Stimulated activated CD8-positive, alpha-beta memory T cell treated with anti-CD3 and anti-CD28 coated beads, Interleukin-4, amount 100 ng/mL, for 4 hours (primary cell): ENCODE measurements around the gene SLC9A8.
"Not testable (repeated sequence)": the region's sequence is repeated elsewhere in the genome, so short reads cannot be mapped to it uniquely, and the experiment has no call there.

Experiments used
- DNase-seq, 2 donors: peaks; one replicate each; pipeline ENCODE4 v3.0.0-alpha.2; 2020; ENCODE audit warnings: low read depth in 2 of 2, low spot score in 1 of 2

SLC9A8 gene

DNA sequence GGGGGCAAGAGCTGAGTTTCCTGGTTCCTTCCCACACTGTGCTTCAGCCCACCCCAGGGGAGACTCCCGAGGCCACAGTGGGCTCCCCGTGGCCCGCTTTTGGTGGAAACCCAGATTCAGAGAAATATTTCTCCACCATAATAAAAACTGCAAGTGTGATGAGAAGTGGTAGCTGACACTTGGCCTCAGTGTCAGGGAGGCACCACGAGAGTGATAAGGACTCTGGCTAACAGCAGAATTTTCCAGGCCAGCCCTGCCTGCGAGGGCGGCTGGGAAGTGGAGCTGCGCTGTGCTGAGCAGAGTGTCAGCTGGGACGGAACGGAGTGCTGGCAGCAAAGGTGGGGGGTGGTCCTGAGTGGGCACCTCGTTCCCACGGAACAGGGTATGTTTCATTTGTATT, 80.2 kb downstream of the SLC9A8 start:
- DNase-seq, result no peak

DNA sequence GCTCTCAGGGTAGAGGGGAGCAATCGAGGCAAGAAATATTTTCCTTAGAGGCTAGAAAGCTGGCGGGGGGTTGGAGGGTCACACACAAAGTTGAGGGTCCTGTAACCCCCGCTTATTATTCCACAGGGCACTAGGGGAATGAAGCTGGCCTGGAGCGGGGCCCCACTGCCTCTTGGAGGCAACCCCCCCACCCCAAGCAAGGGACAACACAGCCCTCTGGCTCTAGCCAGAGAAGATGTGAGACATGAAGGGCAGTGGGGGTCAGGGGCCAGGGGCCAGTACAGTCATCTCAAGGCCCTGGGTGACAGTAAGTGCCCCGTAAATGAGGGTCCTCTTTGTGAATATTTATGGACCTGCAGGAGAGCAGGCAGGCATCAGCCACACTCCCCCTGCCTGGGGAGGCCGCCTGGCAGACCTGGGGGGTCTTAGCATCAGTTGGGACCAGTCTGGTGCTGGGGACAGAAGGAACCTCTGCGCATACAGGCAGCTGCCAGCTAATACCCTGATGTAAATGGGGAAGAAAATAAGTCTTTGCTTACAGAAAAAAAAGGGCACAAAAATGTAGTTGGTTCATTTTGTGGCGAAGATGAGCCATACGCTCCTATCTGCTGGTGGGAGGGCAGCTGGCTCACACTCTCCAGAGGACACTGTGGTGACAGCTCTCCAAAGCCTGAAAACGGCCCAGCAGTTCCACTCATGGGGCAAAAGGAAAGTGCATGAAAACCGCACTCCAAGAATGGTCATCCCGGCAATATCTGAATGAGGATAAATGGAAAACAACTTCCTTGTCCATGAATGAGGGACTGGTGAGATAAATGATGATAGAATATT, 80.8 kb downstream of the SLC9A8 start:
- DNase-seq, result no peak

DNA sequence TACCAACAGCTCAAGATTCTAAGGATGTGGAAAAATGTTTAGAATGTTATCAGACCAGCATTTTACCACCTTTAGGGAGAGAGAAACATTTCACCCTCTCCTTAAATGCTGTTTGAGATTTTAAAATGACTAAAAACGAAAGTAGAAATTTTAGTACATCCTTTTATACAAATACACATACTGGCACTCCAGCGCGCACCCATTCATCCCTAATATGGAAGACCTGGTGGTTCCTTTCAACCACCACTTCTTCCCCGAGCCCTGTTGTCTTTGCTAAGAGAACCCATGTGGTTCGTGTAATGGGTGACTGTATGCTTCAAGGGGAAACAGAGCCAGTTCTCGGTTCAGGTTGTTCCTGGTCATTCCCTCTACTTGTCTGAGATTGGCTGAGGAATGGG, 81.4 kb downstream of the SLC9A8 start:
- DNase-seq, result no peak

DNA sequence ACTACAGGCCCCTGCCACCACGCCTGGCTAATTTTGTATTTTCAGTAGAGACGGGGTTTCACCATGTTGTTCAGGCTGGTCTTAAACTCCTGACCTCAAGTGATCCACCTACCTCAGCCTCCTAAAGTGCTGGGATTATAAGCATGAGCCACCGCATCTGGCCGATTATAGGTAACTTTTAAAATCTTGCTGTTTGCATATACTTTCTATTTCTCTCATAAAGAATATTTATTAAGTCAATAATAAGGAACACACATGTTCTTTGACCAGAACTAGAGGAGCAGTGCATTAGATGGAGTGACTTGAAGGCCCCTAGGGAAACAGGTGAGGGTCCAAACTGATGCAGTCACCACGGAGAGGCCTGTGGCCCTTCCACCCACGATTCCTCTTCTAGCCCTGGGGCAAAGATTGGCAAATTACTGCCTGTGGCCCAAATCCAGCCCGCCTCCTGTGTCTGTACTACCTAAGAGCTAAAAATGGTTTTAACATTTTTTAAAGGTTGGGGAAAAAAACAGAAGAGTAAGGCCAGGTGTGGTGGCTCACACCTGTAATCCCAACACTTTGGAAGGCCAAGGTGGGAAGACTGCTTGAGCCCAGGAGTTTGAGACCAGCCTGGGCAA, 83.0 kb downstream of the SLC9A8 start:
- not testable (repeated sequence) for DNase-seq

DNA sequence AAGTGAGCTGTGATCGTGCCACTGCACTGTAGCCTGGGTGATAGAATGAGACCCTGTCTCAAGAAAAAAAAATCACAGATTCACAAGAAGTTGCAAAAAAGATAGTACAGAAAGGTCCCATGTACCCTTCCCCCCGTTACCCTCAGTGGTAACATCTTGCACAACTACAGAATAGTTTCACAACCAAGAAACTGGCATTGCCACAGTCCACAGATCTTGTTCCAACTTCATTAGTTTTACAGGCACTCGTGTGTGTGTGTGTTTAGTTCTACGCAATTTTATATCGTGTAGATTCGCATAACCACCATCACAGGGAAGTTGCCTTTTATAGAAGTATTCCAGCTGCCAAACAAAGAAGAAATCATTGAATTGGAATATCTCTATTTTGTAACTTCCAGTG, 83.6 kb downstream of the SLC9A8 start:
- no peak for DNase-seq

DNA sequence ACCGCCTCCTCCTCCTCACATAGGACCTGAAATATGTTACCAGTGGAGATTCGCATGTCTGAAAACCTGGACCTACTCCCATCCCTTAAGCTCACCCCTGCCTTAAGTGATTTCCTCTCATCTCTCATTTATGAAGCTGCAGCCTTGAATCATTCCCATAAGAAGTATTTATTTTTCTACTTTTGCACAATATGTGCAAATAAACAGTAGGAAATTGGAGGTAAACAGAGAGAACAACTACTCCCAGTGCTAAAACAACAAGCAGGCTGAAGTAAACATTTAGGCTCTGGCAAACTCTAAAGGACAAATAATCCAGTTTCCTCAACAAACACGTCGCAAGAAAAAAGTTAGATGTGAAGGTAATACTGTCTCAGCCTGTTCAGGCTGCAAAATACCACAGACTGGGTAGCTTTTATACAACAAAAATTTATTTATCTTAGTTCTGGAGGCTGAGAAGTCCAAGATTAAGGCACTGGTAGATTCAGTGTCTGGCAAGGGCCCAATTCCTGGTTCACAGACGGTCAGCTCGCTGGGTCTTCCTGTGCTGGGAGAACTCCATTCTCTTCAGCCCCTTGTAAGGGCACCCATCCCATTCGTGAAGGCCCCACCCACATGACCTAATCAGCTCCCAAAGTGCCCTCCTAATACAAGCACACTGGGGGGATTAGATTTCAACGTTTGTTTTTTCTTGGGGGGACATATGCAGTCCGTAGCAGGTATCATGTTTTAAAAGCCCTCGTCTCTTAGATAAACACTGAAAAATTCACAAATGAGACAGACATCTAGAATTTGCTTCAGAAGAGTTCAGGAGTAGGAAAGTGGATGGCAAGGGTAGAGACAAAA, 87.1 kb downstream of the SLC9A8 start:
- DNase-seq, result no peak

DNA sequence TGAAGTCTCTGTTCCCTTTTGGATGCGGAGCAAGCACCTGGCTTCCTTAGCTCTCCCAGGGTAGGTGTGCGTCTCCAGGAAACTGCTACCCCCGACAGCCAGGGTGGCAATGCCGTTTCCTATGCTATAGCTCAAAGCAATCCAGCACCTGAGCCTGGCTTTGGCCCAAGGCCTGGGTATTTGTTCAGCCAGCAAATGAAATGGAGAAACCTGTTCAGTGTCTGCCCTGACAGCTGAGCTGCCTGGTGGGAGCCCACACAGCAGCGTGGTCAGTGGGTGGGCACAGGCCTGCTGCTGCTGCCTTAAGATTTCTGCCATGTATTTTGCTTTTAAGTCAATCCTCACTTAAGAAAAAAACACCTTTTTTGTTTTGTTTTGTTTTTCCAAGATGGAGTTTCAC, 89.0 kb downstream of the SLC9A8 start:
- no peak for DNase-seq

DNA sequence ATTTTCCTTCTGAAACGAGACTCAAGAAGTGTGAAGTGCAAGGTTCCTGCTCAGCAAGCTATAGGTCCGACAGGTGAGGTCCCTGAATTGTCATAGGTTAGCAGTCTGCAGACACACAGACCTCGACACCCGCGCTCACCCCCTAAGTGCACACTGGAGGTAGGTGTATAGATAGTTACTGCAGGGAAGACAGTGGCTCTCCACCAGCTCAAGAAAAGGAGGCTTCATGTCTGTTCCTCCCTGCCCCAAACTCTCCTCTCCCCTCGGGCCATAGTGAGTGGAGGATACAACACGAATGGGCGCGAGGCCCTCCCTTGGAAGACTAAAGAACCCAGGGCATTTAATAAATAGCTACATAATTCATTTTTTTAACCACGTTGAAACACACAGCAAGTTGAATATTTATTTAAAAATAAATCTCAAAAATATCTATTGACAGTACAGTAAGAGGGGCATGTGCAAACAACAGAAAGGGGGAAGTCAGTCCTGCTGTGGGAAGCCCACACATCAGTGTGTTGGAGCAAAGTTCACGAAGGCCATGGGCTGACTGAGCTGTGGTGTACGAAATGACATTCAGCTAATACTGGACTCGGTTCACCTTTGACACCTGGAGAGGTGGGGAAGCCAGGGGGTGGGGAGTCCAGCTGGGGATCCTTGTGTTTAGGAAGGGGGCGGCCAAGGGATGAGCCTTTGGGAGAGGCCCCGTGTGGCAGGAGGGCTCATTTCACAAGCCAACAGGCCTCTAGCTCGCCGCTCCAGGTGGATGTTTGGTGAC, 92.0 kb downstream of the SLC9A8 start:
- DNase-seq, result no peak

DNA sequence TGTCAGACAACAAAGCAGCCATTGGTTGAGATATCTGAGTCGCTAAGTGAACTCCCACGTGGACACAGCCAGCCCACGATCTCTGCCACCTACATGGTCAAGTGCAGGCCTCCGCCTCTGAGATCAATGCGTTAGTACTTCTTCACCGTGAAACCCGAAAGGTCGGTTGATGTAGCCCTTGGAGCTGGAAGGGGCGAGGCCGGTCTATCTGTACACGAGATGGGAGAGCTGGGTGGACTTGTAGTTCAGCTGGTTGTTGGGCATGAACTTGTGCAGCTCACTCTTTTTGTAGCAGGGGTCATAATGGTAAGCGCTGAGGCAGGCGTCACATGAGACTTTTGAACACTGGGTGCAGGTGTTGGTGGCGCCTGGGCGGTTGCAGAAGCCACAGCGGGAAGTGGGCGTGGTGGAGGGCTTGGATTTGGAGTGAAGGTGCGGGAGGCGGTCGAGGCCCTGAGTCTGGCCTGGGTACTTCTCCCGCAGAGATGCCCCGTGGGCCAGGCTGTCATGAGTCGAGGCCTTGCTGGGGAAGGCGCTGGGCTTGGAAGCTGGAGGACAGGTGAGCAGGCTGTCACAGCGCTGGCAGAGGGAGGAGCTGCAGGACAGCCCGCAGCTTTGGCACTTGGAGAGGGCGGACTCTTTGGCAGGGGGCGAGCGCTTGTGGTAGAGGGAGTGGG, 92.9 kb downstream of the SLC9A8 start:
- DNase-seq, result no peak

DNA sequence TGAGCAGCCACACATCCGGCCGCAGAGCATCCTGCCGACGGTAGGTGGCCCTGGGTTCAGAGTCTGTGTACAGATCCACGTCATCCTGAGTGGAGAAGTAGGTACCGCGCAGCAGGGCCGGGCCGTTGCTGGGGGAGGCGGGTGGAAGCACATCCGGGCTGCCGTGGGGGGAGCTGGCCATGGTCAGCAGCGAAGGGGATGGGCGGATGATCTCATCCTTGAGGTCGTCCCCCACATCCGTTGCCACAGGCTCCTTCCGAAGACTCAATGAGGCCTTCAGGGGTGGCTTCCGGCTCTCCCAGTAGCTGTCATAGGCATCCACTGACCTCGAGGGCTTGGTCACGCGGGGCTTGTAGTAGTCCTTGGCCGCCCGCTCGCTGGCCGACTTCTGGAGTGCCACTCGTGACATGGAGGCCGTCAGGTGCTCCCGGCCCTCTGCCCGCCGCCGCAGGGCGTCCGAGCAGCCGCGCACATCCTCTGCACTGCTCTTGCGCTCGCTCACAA, 93.5 kb downstream of the SLC9A8 start:
- DNase-seq, result no peak

DNA sequence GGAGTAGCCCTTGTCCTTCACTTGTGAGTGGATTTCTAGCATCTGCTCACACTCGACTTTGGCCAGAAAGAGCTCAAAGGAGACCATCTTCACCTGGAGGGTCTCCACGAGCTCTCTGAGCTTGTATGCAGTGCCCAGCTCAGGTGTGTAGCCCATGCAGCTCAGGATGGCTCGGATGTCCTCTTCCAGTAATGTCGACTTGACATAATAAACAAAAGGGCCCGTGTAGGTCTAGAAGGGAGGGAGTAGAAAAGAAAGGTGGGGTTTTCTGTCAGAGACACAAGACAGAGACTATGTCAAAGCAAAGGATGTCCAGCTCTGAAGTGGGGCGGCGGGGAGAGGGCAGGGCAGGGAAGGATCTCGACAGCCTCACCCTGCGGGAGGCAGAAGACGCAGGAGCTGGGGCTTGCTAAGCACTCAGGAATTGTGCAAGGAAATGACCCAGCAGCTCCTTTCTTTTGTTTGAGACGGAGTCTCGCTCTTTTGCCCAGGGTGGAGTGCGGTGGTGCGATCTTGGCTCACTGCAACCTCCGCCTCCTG, 94.1 kb downstream of the SLC9A8 start:
- DNase-seq, result no peak

DNA sequence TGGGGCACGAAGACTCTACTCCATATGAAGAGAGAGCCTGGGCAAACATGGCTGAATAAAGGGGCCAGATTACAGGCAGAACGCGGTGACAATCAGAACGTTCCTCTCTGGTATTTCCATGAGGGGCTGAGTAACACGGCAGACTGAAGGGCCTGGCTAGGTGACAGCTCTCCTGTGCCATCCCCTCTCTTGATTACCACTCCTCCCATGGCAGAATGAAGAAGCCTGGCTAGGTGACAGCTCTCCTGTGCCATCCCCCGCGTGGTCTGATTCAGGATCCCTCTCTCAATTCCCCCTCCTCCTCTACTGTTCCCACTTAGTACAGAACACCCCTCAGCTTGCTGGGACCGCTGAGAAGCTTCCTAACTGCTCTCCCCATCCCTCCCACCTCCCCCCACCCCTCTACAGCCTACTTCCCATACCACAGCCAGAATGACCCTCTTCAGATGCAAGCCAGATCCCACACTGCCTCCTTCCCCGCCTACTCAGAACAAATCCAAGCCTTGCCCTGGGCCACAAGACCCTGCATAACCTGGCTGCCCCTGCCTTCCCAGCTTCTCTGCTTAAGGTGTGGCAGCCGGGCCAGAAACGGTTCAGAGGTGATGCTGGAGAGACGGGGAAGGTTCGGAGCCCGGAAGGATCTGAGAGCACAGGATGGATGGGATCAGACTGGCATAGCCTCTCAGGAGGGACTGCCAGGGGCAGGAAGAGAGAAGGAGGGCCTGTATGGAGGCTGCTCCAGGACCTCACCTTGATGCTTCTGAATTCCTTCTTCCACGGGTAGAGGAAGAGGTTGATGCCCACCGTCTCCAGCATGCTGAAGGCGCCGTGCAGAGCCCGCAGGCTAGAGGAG, 95.0 kb downstream of the SLC9A8 start:
- no peak for DNase-seq

DNA sequence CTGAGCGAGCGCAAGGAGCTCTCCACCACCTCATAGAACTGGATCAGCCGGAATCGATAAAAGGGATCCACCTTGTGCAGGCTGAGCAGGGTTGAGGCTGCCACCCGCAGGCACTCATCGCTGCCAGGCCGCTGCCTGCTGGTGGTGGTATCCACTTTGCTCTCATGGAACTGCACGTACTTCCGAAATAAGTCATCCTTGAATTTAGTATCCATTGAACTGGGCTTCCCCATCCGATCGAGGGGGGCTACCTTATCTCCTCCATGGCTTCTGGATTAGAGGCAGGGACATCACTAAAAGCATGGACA, 95.6 kb downstream of the SLC9A8 start:
- no peak for DNase-seq

DNA sequence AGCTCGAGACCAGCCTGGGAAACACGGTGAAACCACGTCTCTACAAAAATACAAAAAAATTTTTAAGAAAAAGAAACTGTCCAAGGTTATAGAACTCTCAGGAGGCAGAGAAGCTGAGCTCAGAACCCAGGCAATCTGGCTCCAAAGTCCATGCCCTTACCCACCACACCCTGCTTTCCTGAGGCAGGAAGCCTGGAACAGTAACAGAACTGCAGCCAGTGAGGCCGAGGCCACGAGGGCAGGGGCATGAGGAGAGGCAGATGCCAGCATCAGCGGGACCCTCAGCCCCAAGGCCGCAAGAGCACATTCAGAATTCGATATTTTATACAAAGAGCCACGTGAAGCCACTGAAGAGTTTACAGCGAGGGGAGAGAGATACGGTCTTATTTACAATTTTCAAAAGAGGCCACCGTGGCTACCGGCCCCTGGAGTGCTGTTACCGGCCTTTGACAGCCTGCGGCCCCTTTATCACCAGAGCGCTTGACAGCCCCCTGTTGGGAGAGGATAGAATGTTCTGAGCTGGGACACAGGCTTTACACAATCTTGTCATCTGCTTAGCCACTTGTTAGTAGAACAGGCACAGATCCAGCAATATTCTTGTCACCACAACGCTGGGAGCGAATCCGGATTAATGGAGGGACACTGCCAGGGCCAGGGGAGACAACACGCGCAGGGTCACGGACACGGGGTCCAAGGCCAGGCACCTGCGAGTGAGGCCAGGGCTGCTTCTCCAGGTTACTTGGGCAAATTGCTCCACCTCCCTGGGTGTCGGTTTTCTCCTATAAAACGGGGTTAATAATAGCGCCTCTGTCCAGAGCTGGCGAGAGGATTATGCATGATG, 97.1 kb downstream of the SLC9A8 start:
- DNase-seq, result no peak

DNA sequence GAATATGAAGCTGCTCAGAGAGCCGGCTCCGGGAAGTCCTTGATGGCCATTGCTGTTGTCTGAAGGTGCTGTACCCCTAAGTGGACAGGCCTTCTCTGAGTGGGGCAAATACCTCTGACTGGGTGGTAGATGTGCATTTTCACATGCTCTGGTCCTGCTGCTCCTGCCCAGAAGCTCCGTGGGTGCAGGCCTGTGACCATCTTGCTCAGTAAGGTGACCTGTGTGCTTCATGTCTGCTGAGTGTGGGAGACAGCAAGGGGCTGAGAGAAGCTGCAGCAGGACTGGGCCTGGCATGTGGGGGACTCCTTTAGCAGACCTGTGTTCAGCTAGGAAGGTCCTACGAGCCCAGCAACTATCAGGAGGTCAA, 97.7 kb downstream of the SLC9A8 start:
- DNase-seq, result no peak

DNA sequence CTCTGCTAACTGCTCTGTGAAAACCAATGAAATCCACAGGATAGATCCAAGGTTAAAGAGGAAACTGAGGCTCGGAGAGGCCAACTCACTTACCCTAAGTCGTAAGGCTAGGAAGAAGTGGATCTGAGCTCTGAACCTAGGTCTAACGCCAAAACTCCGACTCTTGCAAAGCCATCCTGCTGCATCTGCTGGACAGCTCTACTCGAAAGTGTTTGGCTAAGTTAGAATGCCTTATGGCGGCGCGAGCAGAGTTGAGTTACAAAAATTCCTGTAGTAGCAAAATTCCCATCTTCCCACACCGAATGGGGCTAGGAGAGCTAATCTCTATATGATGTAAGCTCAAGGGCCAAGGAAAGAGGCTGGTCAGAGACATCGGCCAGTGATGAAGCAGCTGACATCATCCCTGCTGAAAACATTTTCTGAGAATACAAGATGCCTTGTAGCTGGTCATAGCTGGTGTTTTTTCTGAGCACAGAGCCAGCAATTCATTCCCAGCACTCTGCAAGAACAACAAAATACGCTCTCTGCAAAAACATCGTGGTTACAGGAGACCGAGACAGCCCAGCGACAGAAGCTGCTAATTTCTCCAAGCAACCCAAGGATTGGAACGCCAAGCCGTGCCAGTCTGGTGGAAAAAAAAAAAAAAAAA, 100.9 kb downstream of the SLC9A8 start:
- no peak for DNase-seq

DNA sequence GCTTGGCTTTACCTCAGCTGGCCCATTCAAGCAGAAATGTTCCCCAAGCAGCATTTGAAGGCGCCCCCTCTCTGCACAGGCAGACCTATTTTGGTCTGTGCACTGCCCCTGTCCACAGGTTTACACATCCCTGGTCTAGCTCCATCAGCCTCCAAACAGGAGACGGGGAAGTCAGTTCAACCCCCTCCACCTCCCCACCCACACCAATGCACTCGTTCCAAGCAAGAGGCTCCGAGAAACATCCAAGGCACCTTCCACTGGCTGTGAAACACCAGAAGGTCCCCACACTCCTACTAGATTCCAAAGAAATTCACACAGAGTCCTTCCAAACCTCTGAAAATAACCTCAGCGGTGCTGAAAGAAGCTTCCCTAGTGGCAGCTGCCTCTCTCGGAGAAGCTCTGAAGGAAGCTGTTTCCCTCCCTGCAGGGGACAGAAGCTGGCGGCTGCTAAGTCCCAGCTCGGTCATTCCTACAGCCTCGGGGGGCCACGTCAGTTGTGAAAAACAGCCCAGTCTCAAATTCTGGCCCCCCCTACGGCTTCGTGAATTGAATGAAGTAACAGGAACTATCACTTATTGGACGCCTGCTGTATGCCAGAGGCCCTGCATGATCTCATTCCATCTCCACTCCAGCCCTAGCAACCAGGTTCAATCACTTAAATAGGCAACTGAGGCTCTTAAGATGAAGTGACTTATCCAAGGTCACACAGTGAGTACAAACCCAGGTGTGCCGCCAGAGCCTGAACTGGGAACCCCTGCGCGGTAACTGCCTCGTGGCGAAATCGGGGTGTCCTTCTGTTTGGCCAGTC, 101.9 kb downstream of the SLC9A8 start:
- DNase-seq, result no peak

DNA sequence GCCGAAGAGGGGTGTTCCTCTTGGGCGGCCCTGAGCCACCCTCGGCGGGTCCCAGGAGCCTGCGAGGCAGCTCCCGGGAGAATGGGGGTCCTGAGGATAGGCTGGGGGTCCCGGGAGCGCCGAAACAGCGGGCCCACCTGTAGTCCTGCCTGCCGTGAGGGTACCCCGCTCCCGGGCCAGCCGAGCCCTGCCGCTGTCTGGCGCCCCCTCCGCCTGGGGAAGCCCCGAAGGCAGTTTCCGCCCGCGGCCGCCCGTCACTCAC, 102.4 kb downstream of the SLC9A8 start:
- DNase-seq, result no peak
